A172 (cell line): ENCODE results near the gene WASF2. TPM values are rescaled to one million over a fixed set of nuclear protein-coding genes. Genes with fewer than 3 reads are reported as not detected.
A peak's percentile ranks its signal among the peaks of the same experiment; 100 is the strongest.
"Not testable (repeated sequence)": the region's sequence is repeated elsewhere in the genome, so short reads cannot be mapped to it uniquely, and the experiment has no call there.

Experiments used
- DNase-seq: peaks from one replicate; pipeline ENCODE4 v3.0.0-alpha.2; 2015; ENCODE audit warnings: low spot score
- total RNA-seq: library from RNA; depleted of rRNA; stranded (reverse); fragments of >200 nt; shearing (Covaris generic); gene quantifications from 2 replicates; pipeline ENCODE4 v1.2.3, GENCODE V29; 2014

The WASF2 gene
- total RNA-seq, 1 experiment from 2014 or later, result 9.1 TPM

DNA sequence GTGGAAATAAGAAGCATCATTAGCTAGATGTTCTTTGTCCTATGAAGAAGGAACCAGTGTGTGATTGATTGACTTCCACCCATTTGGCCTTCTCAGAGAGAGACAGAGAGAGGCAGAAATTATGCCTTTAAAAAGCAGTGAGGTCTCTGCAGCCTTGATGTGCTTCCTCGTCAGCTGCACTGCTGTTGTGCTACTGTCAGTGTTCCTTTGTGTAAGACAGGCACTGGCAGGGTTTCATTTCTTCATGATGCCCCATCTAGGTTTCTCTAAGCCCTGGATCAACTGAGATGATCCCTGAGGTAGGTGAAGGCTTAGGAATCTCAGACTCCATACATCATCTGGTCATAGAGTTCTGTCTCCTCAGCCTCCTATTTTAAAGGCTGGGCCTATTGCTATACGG is 62.6 kb downstream of the WASF2 start:
- DNase-seq, result no peak

DNA sequence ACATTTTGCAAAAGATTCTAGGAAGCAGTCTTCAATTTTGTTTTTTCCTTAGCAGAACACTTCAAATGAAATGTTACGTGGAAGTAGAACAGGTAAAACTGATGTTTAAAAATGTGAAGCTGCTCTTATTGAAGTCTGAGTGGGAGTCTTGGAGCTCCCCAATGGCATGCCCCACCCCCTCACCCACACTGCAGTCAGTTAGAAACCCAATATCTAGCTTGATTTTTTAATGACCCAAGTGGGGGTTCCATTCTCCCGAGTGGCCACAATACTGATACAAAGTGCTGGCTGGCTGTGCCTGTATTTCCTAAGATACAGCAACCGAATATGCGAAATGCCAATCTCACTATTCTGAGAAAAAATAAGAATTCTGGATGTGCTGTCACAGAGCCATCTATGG is 66.3 kb downstream of the WASF2 start:
- DNase-seq, result no peak

DNA sequence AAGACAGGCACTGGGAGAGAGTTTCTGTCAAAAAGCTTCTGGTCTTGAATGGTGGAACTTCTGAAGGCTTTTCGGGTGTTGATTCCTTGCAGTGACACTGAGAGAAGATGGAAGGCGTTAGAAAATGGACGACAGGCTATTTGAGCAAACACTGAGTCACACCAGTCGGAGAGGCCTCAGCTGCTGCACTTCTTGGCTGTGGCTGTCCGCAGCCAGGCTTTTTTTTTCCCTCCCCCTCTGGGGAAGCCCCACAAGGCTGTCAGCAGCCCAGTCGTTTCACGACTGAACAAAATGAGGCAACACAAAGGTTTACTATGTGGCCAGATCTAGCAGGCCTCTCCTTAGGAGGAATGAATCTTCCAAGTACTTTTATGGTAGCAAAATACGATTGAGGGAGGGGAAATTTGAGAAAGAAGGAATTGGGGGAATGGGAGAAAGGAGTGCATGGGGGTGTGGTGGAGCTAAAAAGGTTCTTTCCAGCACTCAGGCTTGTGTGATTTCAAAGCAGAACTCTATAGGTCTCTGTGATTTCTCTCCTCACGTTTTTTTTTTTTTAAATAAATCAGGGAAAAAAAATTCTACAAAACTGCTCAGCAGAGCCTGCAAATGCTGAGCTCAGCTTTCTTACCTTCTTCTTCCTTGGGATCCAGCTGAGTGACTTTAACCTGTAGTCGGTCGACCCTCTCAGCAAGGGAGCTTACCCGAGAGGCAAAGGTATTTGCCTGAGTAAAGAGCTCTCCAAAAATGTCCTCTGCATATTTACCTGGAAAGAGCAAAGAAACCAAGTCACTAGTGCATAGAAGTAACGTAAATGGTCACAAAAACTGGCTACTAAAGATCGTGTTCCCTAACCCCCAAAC is 71.4 kb downstream of the WASF2 start:
- peak; percentile 83 for DNase-seq

DNA sequence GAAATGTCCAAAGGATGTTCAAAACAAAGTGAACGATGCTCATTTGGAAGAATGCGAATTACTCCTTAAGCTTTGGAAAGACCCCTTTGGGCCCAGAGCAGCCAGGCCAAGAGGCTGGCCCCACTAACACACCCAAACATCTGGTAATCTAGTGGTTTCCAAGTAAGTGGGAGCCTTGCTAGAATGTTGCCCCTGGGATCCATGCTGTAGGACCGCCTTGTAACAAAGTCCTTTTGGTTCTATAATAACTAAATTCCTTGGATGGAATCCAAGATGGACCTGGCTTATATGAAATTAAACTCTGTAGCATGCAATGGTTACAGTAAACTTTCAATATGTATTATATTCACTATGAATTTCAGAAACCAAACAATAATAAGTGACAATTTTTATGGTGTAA is 72.3 kb downstream of the WASF2 start:
- DNase-seq, result no peak

DNA sequence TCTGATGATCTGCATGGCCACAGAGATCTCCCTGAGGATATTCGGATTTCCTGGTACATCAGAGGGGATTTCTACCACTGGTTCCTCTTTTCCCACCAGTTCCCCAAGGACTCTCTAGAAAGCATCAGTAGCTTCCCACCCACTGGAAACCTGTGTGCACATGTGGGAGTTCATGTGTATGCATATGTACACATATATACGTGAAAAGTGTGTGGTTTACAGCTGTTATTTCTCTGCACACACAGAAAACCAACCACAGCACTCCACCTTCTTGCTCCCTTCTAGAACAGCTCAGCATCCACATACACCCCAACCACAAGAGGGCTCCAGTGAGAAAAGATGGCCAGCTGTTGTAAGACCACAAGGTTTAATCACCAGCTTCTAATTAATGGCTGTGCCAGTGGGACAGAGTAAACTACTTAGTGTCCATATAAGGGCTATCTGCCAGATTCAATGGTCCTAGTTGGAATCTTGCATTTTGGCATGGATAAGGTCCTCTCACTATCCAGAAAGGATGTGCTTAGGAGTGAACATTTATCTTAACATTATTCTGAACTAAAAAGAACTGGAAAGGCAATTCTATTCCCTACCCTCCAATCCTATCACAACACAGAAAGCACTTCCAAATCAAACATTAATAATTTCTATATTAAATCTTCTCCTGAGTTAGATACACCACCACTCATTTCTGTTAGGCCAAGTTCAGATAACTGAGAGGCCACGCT is 73.4 kb downstream of the WASF2 start:
- peak; percentile 48 for DNase-seq

DNA sequence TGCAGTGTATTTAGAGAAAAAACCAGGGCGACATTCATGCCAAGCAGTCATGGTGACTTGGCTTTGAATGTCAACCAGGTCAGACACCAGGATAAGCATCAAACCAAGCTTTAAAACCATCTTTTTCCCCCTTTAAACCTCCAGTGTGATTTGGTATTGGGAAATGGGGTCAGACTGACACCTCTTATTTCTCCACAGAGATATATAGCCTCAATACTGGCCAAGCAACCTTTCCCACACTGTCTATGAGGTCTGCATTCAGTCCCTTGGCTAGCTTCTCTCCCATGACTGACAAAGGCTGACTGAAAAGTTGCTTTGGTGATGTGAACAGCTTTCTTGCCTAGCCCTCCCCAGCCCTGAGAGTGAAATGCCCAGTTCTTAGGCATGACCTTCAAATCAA is 75.9 kb downstream of the WASF2 start:
- DNase-seq, result no peak

DNA sequence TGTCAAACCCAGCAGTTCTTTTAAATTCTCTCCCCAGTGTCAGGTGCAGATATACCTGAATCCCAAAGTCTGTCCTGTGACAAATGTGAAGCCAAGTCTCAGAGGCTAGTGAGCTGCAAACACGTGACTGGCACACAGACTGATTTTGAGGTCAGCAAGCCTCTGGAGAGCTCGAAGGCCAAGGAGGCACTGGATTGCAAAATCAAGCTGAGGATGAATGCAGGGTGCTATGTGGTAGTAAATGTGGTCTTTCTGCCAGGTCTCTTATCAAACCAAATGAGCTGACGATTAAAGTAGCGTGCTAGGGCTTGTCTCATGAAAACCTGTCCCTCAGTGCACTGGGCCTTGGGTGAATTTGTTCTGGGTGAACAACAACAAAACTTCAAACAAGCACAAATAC is 77.0 kb downstream of the WASF2 start:
- no peak for DNase-seq

DNA sequence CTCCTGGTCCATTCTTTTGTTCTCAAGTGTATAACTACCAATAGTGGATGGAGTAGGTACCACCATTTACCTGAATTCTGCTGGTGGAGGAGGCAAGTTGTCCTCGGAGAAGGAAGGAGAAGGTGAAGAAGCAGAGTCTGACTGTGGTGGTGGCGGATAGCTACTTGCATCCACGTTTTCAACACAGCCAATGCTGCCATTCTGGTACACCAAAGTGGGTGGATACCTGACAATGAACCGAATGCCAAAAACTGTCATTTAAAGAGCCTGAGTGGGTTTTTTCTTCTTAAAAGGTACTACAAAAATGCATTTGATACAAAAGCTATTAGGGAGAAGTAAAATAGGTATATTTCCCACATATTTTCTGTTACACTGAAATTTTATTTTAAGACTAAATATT is 77.5 kb downstream of the WASF2 start:
- DNase-seq, result no peak

DNA sequence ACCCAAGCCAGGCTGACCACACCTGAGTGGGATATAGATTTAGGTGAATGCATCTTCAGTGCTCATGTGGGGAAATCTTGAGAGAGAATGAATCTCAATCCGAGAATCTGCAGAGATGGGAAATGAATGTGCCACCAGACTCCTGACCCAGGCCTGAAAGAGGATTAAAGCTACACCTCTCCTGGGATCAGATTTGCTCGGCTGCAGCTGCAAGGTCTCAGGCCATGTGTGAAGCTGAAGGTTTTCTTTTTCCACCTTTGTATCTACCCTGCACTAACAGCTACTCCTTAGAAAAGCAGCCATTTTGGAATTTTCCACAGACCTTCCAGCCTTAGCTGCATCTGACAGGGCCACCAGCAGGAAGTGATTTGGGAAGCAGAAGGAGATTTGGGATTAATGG is 79.3 kb downstream of the WASF2 start:
- no peak for DNase-seq

DNA sequence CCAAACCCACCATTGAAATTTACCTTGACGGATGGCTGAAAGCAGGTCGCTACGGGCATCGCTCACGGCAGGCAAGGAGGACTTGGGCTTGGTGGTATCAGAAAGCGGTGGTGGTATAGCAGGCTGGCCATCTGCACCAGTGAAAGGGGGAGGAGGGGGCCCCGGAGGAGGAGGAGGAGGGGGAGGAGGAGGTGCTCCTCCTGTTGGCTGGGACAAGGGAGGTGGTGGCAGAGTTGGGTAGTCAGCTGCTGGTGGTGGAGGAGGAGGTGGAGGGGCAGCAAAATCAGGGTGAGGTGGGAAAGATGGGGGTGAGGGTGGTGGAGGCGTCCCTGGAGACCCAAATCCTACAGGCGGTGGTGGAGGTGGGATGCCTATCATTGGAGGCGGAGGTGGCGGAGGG is 80.3 kb downstream of the WASF2 start:
- DNase-seq, result no peak

DNA sequence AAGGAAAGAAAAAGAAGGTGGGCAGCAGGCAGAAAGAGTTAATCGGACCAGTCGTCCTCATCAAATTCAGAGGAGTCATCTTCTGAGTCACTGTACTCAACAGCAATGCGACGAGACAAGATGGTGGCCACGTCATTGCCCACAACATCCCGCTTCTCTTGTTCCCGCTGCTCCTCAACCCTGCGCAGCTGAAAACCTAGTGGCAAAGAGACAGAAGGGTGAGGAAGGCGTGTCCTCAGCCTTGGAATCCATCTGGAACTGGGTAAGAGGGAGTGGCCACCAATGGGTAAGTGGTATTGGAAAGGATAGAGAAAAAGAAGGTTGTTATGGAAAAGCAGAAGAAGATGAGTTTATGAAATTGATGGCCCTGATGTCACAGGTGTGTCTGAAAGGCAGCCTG is 81.8 kb downstream of the WASF2 start:
- peak; percentile 70 for DNase-seq

DNA sequence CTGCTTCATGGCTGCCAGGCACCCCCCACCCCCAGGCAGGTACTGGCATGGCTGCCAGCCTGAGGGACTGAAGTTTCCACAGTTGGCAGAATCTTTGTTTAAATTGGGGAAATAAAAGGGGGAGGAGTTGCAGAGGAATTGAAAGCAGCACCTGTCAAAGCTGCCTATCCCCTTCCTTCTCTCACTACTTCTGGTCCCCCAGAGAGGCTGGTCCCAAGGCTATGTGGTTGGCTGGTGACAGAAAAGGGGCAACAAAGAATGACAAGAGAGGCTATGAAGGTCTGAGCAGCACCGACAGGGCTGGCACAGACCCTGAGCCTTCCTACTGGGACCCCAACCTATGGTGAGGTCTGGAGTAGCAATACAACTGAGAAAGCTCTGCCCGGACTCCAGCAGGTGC is 83.2 kb downstream of the WASF2 start:
- not testable (repeated sequence) for DNase-seq

DNA sequence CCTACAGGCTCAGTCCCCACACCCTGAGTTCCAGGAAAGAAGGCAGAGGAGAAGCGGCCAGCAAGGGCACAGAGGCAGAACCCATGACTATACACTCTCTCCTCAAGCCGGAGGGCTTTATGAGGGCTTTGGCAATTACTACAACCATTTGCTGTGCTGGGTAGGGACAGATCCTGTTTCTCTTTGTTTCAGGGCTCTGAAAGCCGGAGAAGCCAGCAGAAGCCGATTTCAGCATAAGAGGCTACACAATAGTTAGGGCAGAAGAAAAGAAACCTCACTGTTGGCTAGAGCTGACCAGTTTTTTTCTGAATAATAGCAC is 83.6 kb downstream of the WASF2 start:
- no peak for DNase-seq

DNA sequence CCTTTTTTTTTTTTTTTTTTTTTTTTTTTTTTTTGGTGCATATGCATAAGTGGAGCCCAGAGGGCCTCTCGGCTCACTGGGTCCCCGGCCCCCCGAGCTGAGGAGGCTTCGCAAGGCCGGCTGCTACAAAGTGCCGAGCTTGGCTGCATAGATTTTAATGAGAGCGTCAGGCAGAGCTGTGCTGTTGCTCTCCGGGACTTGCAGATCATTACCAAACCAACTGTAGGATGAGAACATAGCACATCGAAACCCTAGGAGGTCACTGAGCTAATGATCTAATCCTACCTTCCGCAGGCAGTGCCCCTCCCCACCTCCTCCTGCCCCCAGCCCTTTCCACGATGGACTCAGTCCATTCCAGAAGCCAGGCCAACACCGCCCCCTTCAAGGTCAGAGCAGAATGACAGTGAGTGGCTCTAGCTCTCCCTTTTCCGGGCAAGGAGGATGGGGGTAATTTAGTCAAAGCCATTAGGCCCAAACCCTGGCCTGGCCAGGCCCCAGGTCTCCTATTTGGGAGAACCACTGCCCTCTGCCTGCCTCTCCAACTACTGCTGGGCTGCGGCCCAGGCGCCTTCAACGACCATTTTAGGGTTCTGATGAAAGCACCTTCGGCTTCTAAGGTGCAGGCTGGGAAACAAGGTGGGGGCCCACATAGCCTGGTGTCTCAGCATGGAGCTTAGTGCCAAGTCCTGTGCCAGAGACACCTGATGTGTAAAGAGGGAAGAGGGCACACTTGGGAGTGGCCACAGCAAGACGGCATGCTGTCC is 84.2 kb downstream of the WASF2 start:
- not testable (repeated sequence) for DNase-seq

DNA sequence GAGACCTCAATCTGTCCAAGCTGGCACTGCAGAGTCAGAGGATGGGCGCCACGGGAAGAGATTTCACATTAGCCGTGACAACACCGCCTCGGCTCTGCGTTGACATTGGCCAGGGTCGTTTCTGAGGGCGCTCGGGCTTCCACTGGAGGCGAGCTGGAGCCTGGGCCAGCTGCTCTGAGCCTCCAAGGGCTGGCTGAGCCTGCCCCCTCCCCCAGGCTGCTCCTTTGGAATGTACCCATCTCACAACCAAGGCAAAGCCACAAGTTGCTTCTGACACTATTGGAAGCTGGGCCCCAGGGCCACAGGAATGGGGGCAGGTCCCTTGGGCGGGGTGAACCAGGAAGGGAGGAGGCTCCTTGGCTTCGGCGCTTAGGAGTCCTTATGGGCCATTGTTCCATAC is 84.9 kb downstream of the WASF2 start:
- DNase-seq, result no peak

DNA sequence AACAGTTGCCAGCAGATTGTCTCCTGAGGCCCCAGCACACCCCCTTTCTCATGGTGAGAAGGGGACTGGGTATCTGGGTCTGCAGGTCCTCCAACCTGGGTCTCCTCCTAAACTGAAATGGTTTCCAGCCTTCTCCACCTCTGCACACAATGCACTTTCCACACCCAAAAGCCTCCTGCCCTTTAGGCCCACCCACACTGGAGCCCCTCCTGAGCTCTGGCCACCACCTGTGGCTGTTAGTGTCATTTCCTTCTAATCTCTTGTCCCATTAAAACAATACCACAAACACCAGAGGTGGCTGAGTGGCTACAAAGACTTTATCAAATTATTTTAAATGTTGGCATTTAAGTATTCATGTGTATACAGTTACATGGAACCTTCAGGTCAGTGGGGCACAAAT is 86.0 kb downstream of the WASF2 start:
- DNase-seq, result no peak

DNA sequence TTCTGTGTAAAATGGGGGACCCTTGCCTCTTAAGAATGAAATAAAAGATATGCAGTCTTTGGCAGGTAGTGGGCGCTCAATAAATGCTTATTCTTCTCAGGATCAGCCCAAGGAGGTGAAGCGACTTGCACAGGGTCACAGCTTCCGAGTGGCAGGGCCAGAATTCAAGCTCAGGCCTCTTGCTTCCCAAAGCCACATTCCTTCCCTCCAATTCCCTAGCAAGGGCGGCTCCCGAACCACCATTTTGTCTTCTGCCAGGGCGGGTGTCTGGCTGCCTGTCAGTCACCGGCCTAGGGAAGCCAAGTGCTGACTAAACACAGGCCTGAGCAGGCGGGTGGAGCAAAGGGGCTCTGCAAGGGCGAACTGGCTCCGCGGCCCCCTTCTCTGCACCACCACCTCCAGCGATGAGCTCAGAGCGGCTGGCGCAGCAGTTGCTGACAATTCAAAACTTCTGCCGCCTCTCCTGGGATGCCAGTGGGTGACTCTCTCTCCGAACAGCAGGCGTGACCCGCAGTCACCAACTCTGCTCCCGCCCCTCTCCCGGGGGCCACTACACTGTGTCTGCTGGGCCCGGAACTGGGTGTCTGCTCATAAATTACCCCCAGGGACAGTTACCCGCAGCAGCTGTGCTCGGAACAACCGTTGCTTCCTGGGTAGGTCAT is 86.8 kb downstream of the WASF2 start:
- no peak for DNase-seq

DNA sequence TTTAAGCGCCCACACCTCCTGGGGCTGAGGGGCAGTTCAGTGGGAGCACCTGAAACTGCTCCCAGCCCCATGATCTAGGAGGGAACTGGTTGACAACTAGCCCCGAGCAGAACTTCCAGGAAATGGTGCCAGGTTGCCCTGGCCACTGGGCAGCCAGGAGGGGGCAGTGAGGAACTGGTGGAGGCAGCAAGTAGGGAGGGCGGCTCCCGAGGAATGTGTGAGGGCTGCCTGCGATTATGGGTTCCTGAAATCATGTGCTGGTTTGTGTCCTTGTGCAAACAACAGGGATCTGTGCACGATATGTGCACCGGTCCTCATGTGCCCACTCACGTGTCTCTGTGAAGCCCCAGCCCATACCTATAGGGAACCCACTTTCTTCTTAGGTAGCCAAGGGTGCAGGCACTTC is 87.6 kb downstream of the WASF2 start:
- peak; percentile 45 for DNase-seq

DNA sequence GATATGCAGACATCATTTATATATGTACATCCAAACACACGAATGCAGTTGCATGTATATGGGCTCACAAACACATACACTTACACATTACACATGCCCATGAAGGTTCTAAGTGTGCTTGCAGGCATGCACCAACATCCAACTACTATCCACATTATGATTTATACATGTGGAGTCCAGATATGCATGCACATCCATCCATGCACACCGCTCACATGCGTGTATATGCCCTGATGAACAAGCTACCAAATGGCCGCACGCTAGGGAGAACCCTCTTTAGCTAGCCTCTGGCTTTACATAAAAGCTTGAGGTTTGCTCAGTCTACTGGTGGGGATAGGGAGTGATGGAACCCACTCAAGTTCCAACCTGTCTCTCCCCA is 89.0 kb downstream of the WASF2 start:
- DNase-seq, result no peak

DNA sequence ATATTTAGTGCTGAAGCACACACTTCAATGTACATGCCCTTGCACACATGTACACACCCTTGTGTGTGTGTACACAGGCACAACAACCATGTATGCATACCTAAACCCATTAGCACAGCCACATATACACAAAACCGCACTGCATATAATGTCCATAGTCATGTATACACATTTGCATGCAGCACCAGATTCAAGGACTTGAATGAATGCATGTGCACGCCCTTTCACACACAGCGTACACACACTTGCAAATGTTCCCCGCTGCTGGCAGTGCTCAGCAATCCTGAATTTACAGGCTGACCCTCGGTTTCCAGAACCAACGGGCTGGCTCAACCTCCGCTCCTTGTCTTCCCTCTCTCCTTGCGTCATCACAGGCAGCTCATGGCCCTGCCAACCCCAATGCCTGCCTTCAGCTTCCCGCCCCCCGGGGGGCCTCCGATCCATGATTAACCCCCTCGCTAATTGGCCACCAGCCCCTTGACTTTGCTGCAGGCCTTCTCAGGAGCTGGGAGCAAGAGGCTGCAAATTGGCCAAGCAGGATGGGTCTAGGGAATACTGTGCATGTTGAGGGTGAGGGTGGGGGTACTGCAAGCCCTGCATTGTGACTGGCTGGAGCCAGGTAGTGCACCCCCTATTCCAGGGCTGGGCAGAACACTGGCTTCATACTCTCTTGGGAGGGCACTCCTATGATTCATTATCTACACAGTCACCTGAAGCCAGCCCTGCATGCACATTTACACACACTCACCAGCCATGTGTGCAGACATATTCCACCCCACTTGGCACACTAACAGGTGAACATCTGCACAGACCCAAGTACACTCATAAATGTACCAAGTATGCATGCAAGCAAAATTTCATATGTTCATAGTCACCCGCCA is 89.6 kb downstream of the WASF2 start:
- DNase-seq, result no peak
